Keratinocyte (primary cell): Measurements from ENCODE around the gene EYS. TPM values are rescaled to one million over a fixed set of nuclear protein-coding genes. Genes with fewer than 3 reads are reported as not detected.

Source experiments
- DNase-seq: peaks from one replicate; pipeline ENCODE4 v3.0.0-alpha.2; 2011; ENCODE audit warnings: low read depth, missing footprints, low spot score
- FAIRE-seq: peaks from 2 replicates; lab custom pipeline; 2011; peaks lifted over from hg19 to GRCh38; lab: Jason Lieb, UNC
- H2AFZ ChIP-seq: 2 replicates; pipeline ENCODE4 v1.6.0; 2012; ENCODE audit warnings: low read length, control low read depth, inconsistent platforms; ENCODE audit not compliant: control insufficient read depth
- H3K27ac ChIP-seq: 2 replicates; pipeline ENCODE4 v1.5.1; 2011; ENCODE audit warnings: low read length; ENCODE audit not compliant: control insufficient read depth, insufficient read depth
- H3K27me3 ChIP-seq: 3 replicates; pipeline ENCODE4 v1.6.0; 2011; ENCODE audit warnings: low read length; ENCODE audit not compliant: control insufficient read depth, insufficient read depth; ENCODE audit errors: extremely low read depth
- H3K36me3 ChIP-seq, 2 experiments: 2 replicates in 1 of 2; 3 replicates in 1 of 2; pipeline ENCODE4 v1.5.1; 2011; ENCODE audit warnings: low read length in 2 of 2, mild to moderate bottlenecking in 1 of 2; ENCODE audit not compliant: control insufficient read depth in 2 of 2, insufficient read depth in 2 of 2; ENCODE audit errors: extremely low read depth in 1 of 2
- H3K4me1 ChIP-seq: 3 replicates; pipeline ENCODE4 v1.5.1; 2011; ENCODE audit warnings: low read length; ENCODE audit not compliant: control insufficient read depth, insufficient read depth; ENCODE audit errors: extremely low read depth
- H3K4me2 ChIP-seq: 3 replicates; pipeline ENCODE4 v1.6.0; 2011; ENCODE audit warnings: low read depth, low read length; ENCODE audit not compliant: control insufficient read depth, insufficient read depth; ENCODE audit errors: extremely low read depth
- H3K4me3 ChIP-seq, 3 experiments: fragments of 200-600 bp in 1 of 3; sonication (generic) in 1 of 3; 2 replicates in 2 of 3; 3 replicates in 1 of 3; pipeline ENCODE4 v1.5.1; 2011 to 2016; ENCODE audit warnings: low read length in 3 of 3, mild to moderate bottlenecking in 3 of 3, control low read depth in 2 of 3, inconsistent platforms in 1 of 3, low read depth in 1 of 3, mixed read lengths in 1 of 3, mixed run types in 1 of 3, moderate library complexity in 1 of 3; ENCODE audit not compliant: control insufficient read depth in 2 of 3, insufficient read depth in 2 of 3; ENCODE audit errors: extremely low read depth in 1 of 3
- H3K79me2 ChIP-seq: 2 replicates; pipeline ENCODE4 v1.6.0; 2012; ENCODE audit warnings: low read length; ENCODE audit not compliant: control insufficient read depth, insufficient read depth
- H3K9ac ChIP-seq: 3 replicates; pipeline ENCODE4 v1.6.0; 2011; ENCODE audit warnings: low read length; ENCODE audit not compliant: control insufficient read depth, insufficient read depth; ENCODE audit errors: extremely low read depth
- H3K9me1 ChIP-seq: 3 replicates; pipeline ENCODE4 v1.6.0; 2011; ENCODE audit warnings: low read length; ENCODE audit not compliant: control insufficient read depth, insufficient read depth; ENCODE audit errors: extremely low read depth
- H3K9me3 ChIP-seq: 2 replicates; pipeline ENCODE4 v1.5.1; 2012; ENCODE audit warnings: low read depth, low read length; ENCODE audit not compliant: control insufficient read depth
- H4K20me1 ChIP-seq: 3 replicates; pipeline ENCODE4 v1.6.0; 2011; ENCODE audit warnings: low read length; ENCODE audit not compliant: control insufficient read depth, insufficient read depth; ENCODE audit errors: extremely low read depth
- CTCF ChIP-seq, 3 experiments: IDR thresholded peaks in 1 of 3; conservative IDR thresholded peaks in 1 of 3; optimal IDR thresholded peaks in 1 of 3; 2 replicates in 2 of 3; 3 replicates in 1 of 3; pipeline versions ENCODE3 to v1.5.1; 2011; ENCODE audit warnings: low read length in 3 of 3, mild to moderate bottlenecking in 3 of 3, moderate library complexity in 2 of 3, control low read depth in 1 of 3, inconsistent platforms in 1 of 3; ENCODE audit not compliant: insufficient read depth in 2 of 3; ENCODE audit errors: extremely low read depth in 1 of 3
- EZH2 ChIP-seq: IDR thresholded peaks from one replicate; pipeline ENCODE4 v1.6.1; 2012; ENCODE audit warnings: inconsistent platforms, mild to moderate bottlenecking, low read length, moderate library complexity
- dilution Hi-C: fragments of 300-500 bp; cut with MboI; formaldehyde crosslinking; loops from one replicate; pipeline ENCODE4 v1.7.0; 2020; ENCODE audit warnings: low sequenced_read_pairs; ENCODE audit not compliant: extremely low pct_ligation_motif_present
- polyA plus RNA-seq, 5 experiments: library from polyadenylated mRNA; depleted of rRNA in 3 of 5; stranded (reverse) in 3 of 5; stranded (forward) in 1 of 5; unstranded in 1 of 5; fragments of >200 nt; gene quantifications; 1 replicate in 1 of 5; 2 replicates in 3 of 5; 3 replicates in 1 of 5; pipeline versions ENCODE4 v1.2.1 to v1.2.3, GENCODE V29; 2011 to 2012; ENCODE audit warnings: missing spikeins in 2 of 5, low read depth in 1 of 5, low replicate concordance in 1 of 5

EYS gene
- polyA plus RNA-seq, 1 donor (not counting 4 experiments of a cell fraction or from before 2014, with no cell fraction given), result 0.34 TPM

- TF ChIP-seq CTCF (optimal IDR thresholded peaks at IDR 0.05 in 1 of 3, IDR thresholded peaks at IDR 0.05 in 1 of 3, conservative IDR thresholded peaks at IDR 0.05 in 1 of 3; ENCODE audit: extremely low read depth in 1 of 3, insufficient read depth in 2 of 3, low read length in 3 of 3), result no peak
- TF ChIP-seq EZH2, result no peak
- DNase-seq, result no peak
- H2AFZ ChIP-seq, result no peak overlapping the region
- H4K20me1 ChIP-seq, result no peaks in the 10 kb centered on the region
- no peaks in the 10 kb centered on the region for H3K4me1 ChIP-seq
- H3K27ac ChIP-seq, result no peak overlapping the region
- FAIRE-seq, result no peak
- dilution Hi-C loops, result no loop called here
- H3K4me2 ChIP-seq, result no peak overlapping the region
- no peaks in the 10 kb centered on the region for H3K9me1 ChIP-seq
- H3K79me2 ChIP-seq, result no peaks in the 10 kb centered on the region
- no peaks in the 10 kb centered on the region for H3K9me3 ChIP-seq
- H3K27me3 ChIP-seq, result no peaks in the 10 kb centered on the region
- H3K9ac ChIP-seq, result no peak overlapping the region
- H3K36me3 ChIP-seq, result no peaks in the 10 kb centered on the region
- no peak overlapping the region for H3K4me3 ChIP-seq
Measured at GRCh38 chr6:64289931-64290330, 1417.1 kb downstream of the EYS start.

DNA sequence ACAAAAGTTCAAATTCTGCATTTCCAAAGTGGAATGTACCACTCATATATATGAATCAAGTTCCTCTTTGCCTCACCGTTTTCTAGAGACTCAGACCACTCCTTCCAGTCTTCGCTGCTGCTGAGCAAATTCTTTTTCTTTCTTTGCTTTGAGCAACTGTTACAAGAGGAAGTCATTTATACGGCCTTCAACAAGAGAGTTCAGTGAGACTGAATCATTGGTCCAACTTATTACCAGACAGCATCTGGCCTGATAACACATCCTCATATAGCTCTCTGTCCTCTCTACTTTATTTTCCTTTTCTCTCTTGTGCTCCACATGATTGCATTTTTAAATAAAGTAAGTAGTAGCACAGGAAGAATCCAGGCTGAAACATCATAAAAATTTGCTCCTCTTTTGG is 1418.7 kb downstream of the EYS start:
- dilution Hi-C loops, result no loop called here
- Histone ChIP-seq H3K4me2 (no peak overlapping the region), H3K36me3 (no peaks in the 10 kb centered on the region), H4K20me1 (no peaks in the 10 kb centered on the region), H3K4me1 (no peaks in the 10 kb centered on the region), H3K27ac (no peak overlapping the region), H3K79me2 (no peaks in the 10 kb centered on the region), H3K4me3 (no peak overlapping the region), H2AFZ (no peak overlapping the region), H3K9me1 (no peaks in the 10 kb centered on the region), H3K9ac (no peak overlapping the region), H3K27me3 (no peaks in the 10 kb centered on the region), H3K9me3 (no peaks in the 10 kb centered on the region)
- DNase-seq (no peak), FAIRE-seq (no peak)
- TF ChIP-seq EZH2 (no peak), CTCF (optimal IDR thresholded peaks at IDR 0.05 in 1 of 3, IDR thresholded peaks at IDR 0.05 in 1 of 3, conservative IDR thresholded peaks at IDR 0.05 in 1 of 3; ENCODE audit: extremely low read depth in 1 of 3, insufficient read depth in 2 of 3, low read length in 3 of 3) (no peak)
